DND-41 (cell line): ENCODE measurements around the gene TF.

ENCODE experiments used
- CTCF ChIP-seq: IDR thresholded peaks from 2 replicates; pipeline ENCODE4 v1.5.1; 2012; ENCODE audit warnings: borderline replicate concordance, low read length, moderate library complexity, mild to moderate bottlenecking; ENCODE audit not compliant: poor library complexity, severe bottlenecking; ENCODE audit errors: extremely low read depth
- EZH2 ChIP-seq: IDR thresholded peaks from 3 replicates; pipeline ENCODE4 v1.6.1; 2012; ENCODE audit warnings: borderline replicate concordance, low read depth, mild to moderate bottlenecking, moderate library complexity, low read length, inconsistent platforms; ENCODE audit not compliant: severe bottlenecking

- no peak for TF ChIP-seq CTCF
- TF ChIP-seq EZH2 = no peak
These were observed 40.2 kb upstream of the TF start for GRCh38 chr3:133706033-133706432.
